Stimulated activated CD8-positive, alpha-beta memory T cell treated with anti-CD3 and anti-CD28 coated beads, Interleukin-2, amount 100 ng/mL, for 48 hours (primary cell): ENCODE data around the gene NFATC1.
"Not testable (repeated sequence)": the region's sequence is repeated elsewhere in the genome, so short reads cannot be mapped to it uniquely, and the experiment has no call there.

ENCODE experiments used
- DNase-seq, 2 donors: peaks; one replicate each; pipeline ENCODE4 v3.0.0-alpha.2; 2020; ENCODE audit warnings: low read depth in 2 of 2

NFATC1 gene

GRCh38 chr18:79489051-79489898, 93.5 kb downstream of the NFATC1 start:
- DNase-seq, result no peak

- DNase-seq, result no peak
These were observed 94.3 kb downstream of the NFATC1 start for GRCh38 chr18:79489899-79490625.

GRCh38 chr18:79490626-79491041, 94.9 kb downstream of the NFATC1 start:
- no peak for DNase-seq

GRCh38 chr18:79491081-79491551, 95.4 kb downstream of the NFATC1 start:
- no peak for DNase-seq

GRCh38 chr18:79493211-79493800, 97.6 kb downstream of the NFATC1 start:
- DNase-seq, result no peak

- DNase-seq, result no peak
These were observed 98.1 kb downstream of the NFATC1 start for GRCh38 chr18:79493801-79494211.

- no peak for DNase-seq
These were observed 99.2 kb downstream of the NFATC1 start for GRCh38 chr18:79494936-79495335.

- no peak for DNase-seq
These were observed 99.9 kb downstream of the NFATC1 start for GRCh38 chr18:79495591-79496071.

- no peak for DNase-seq
These were observed 100.7 kb downstream of the NFATC1 start for GRCh38 chr18:79496237-79496977.

GRCh38 chr18:79496978-79497637, 101.4 kb downstream of the NFATC1 start:
- DNase-seq, result no peak

- DNase-seq, result no peak
These were observed 101.9 kb downstream of the NFATC1 start for GRCh38 chr18:79497638-79498081.

- no peak for DNase-seq
These were observed 102.9 kb downstream of the NFATC1 start for GRCh38 chr18:79498662-79499061.

GRCh38 chr18:79501006-79501405, 105.3 kb downstream of the NFATC1 start:
- no peak for DNase-seq

- no peak for DNase-seq
These were observed 107.1 kb downstream of the NFATC1 start for GRCh38 chr18:79502782-79503181.

- no peak for DNase-seq
These were observed 107.7 kb downstream of the NFATC1 start for GRCh38 chr18:79503406-79503805.

GRCh38 chr18:79504034-79504433, 108.3 kb downstream of the NFATC1 start:
- DNase-seq, result no peak

GRCh38 chr18:79504495-79504894, 108.8 kb downstream of the NFATC1 start:
- DNase-seq, result not testable (repeated sequence)

GRCh38 chr18:79505465-79505864, 109.7 kb downstream of the NFATC1 start:
- DNase-seq, result not testable (repeated sequence)

GRCh38 chr18:79506191-79507075, 110.7 kb downstream of the NFATC1 start:
- DNase-seq, result no peak

- no peak for DNase-seq
These were observed 111.4 kb downstream of the NFATC1 start for GRCh38 chr18:79507076-79507545.
